Fibroblast of pulmonary artery (primary cell): ENCODE data around the gene OMA1.

Experiments used
- DNase-seq: peaks from one replicate; pipeline ENCODE4 v3.0.0-alpha.2; 2010; ENCODE audit warnings: low read depth
- H3K4me3 ChIP-seq: replicated peaks from 2 replicates; pipeline ENCODE4 v1.5.1; 2011; ENCODE audit warnings: low read depth, mild to moderate bottlenecking, control low read depth, low read length, moderate library complexity
- TF ChIP-seq, protein P1 (sequence below): IDR thresholded peaks from 2 replicates; pipeline ENCODE4 v1.5.1; 2011; ENCODE audit warnings: mild to moderate bottlenecking, control low read depth, low read length, inconsistent platforms; ENCODE audit errors: missing control alignments

OMA1 gene

DNA sequence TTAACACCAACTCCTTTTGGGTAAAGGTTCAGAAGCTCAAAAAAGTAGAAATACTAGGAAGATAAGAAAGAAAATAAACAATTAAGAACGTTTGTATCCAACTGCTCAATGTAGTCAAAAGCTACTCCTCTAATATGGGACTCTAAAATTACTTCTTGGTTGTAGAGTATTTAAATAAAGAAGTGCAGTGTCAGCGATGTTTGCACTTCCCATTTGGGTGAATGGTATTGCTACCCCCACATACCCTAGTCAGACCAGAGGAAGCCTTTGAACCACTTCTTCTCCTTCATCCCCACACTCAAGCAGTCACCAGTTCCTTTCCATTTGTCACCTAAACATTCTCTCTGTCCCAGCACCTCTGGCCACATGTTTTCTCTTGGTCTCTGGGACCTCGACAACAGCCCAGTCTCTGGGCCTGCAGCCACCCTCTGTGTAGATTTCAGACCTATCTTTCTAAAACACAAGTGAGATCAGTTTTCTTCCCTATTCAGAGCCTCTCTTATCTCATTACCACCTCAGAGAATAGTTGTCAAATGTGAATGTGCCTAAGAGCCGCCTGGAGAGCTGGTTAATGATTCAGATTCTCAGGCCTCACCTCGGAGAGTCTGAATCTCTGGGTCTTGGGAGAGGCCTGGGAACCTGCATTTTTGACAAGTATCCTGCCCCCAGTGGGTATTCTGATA is 109.8 kb downstream of the OMA1 start:
- no peak for DNase-seq
- no peak overlapping the region for H3K4me3 ChIP-seq
- TF ChIP-seq, protein P1, sequence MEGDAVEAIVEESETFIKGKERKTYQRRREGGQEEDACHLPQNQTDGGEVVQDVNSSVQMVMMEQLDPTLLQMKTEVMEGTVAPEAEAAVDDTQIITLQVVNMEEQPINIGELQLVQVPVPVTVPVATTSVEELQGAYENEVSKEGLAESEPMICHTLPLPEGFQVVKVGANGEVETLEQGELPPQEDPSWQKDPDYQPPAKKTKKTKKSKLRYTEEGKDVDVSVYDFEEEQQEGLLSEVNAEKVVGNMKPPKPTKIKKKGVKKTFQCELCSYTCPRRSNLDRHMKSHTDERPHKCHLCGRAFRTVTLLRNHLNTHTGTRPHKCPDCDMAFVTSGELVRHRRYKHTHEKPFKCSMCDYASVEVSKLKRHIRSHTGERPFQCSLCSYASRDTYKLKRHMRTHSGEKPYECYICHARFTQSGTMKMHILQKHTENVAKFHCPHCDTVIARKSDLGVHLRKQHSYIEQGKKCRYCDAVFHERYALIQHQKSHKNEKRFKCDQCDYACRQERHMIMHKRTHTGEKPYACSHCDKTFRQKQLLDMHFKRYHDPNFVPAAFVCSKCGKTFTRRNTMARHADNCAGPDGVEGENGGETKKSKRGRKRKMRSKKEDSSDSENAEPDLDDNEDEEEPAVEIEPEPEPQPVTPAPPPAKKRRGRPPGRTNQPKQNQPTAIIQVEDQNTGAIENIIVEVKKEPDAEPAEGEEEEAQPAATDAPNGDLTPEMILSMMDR: no peak

DNA sequence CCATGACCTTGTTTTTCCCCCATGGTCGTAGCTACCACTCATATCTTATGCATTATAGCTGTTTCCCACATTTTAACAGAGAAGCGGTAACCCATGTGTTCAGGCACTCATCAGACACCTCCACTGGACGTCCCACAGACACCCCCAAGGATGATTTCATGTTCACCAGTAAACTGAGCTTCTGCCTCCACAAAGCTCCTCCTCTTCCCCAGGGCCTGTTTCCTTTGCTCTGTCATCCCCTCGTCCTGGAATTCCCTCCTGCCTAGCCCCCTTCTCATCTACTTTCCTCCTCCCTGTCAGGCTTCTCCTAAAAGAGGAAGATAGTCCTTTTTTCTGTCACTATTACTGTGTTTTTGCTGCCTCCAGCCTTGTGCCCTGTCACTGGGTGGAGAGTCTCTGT is 111.2 kb downstream of the OMA1 start:
- TF ChIP-seq, protein P1: no peak
- H3K4me3 ChIP-seq: no peak overlapping the region
- no peak for DNase-seq

DNA sequence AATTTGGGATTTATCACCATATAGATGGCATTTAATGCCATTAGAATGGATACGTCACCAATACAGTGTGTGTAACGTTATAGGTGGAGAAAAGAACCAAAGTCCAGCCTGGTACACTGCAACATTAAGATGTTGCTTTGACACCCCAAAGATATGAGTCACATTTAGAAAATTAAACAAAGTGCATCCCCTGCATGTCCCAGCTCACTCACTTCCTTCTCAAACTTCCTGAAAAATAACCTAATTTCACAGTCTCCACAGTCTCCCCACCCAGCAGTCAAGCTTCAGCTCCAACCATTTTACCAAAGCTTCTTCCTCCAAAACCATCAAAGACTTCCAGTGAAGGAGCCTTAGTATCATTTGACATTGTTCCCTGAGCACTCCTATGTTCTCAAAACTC is 111.9 kb downstream of the OMA1 start:
- H3K4me3 ChIP-seq: no peak overlapping the region
- TF ChIP-seq, protein P1: no peak
- DNase-seq: no peak

DNA sequence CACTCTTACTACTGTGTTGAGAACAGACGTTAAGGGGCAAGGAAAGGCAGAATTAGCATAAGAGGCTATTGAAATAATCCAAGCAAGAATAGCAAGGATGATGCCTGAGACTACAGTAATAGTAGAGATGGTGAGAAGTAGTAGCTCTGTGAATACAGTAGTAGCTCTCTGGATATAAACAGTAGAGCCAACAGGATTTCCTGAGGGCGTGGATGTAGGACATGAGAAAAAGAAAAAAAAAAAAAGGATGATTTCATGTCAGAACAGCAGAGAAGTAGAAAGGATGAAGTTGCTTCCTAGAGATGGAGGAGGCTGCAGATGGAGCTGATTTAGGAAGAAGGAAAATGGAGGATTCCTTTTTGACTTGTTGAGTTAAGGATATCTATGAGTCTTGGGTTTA is 112.3 kb downstream of the OMA1 start:
- no peak for DNase-seq

DNA sequence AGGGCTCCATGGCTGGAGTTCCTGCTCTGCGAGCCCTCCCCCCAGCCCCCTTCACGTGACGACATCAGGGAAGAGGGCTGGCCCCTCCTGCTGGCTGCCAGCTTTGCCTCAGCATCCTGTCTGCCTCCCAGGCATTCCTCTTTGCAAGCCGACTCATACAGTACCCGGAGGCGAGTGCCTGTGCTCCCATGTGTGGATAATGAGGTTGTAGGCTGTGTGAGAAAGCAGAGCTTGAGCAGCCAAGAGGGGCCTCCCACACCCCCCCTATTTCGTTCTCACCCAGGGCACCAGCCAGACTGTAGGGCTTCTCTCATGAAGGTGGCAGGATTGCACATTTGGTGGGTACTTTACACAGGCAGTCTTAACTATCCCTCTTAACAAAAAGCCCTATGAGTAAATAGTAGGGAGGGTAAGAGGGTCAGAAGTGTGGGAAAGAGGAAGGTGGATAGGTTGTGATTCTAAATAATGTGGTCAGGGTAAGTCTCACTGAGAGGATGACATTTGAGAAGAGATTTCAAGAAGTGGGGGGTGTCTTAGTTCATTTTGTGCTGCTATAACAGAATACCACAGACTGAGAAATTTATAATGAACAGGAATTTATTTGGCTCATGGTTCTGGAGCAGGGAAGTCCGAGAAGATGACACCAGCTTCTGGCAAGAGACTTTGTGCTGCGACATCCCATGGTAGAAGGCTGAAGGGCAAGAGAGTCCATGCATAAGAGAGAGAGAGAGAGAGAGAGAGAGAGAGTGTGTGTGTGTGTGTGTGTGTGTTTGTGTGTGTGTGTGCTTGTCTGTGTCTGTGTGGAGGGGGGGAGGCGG is 113.5 kb downstream of the OMA1 start:
- TF ChIP-seq, protein P1: no peak
- peak; percentile 89 for DNase-seq
- no peak overlapping the region for H3K4me3 ChIP-seq

More for the DNA sequence above, 112.3 kb downstream of the OMA1 start:
- H3K4me3 ChIP-seq: no peak overlapping the region
- TF ChIP-seq, protein P1: no peak

DNA sequence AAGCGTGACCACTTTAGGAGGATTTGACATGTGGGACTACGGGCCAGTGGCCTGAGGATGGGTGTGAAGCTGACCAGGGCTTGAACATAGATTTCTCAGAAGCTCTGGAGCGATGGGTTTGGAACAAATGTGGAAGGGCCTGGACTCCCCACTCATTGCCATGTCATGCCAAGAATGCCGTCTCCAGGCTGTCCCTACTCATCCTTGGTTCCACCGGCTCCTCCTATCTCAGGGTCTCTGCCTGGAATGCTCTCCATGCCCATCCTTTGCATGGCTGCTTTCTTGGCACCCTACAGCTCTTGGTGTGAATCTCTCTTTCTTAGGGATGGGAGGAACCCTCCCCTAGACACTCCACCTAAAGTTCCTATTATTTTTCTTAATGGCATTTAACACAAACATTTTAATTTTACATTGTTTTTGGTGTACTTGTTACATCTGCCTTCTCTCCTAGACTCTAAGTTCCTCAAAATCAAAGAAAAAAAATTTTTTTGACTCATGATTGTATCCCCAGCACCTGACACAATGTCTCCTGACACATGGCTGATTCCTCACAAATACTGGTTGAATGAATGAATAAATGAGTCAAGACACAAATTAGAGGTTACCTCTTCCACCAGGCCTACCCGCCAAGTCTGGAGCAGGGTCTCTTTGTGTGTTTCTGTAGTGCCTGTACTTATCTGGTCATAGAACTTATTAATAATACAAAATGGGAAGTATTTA is 114.5 kb downstream of the OMA1 start:
- TF ChIP-seq, protein P1: no peak
- no peak overlapping the region for H3K4me3 ChIP-seq
- DNase-seq: no peak
